Hepatocyte (in vitro differentiated cells): ENCODE data around the gene PFKL. TPM values are rescaled to one million over a fixed set of nuclear protein-coding genes. Genes with fewer than 3 reads are reported as not detected.

Experiments used
- DNase-seq: peaks from one replicate; pipeline ENCODE4 v3.0.0-alpha.2; 2016; ENCODE audit warnings: low spot score
- H2AFZ ChIP-seq: fragments of 200-600 bp; sonication (generic); 2 replicates; pipeline ENCODE4 v1.6.0; 2016; ENCODE audit warnings: antibody characterized with exemption, mild to moderate bottlenecking
- H3K27ac ChIP-seq: fragments of 200-600 bp; sonication (generic); 2 replicates; pipeline ENCODE4 v1.5.1; 2016; ENCODE audit warnings: mild to moderate bottlenecking
- H3K27me3 ChIP-seq: fragments of 200-600 bp; sonication (generic); 2 replicates; pipeline ENCODE4 v1.6.1; 2016
- H3K36me3 ChIP-seq: fragments of 200-600 bp; sonication (generic); replicated peaks from 2 replicates; pipeline ENCODE4 v1.5.1; 2016; ENCODE audit warnings: low read depth; ENCODE audit not compliant: insufficient read depth
- H3K4me1 ChIP-seq: fragments of 200-600 bp; sonication (generic); 2 replicates; pipeline ENCODE4 v1.5.1; 2016; ENCODE audit warnings: mild to moderate bottlenecking, moderate library complexity; ENCODE audit not compliant: insufficient read depth
- H3K4me2 ChIP-seq: fragments of 200-600 bp; sonication (generic); 2 replicates; pipeline ENCODE4 v1.6.0; 2016
- H3K4me3 ChIP-seq: fragments of 200-600 bp; sonication (generic); 2 replicates; pipeline ENCODE4 v1.5.1; 2016; ENCODE audit warnings: mild to moderate bottlenecking
- H3K79me2 ChIP-seq: fragments of 200-600 bp; sonication (generic); 2 replicates; pipeline ENCODE4 v1.6.0; 2017; ENCODE audit warnings: mild to moderate bottlenecking
- H3K9me2 ChIP-seq: fragments of 200-600 bp; sonication (generic); replicated peaks from 2 replicates; pipeline ENCODE4 v1.6.0; 2017; ENCODE audit warnings: mild to moderate bottlenecking; ENCODE audit not compliant: insufficient read depth
- H3K9me3 ChIP-seq: fragments of 200-600 bp; sonication (generic); 2 replicates; pipeline ENCODE4 v1.5.1; 2016; ENCODE audit warnings: low read depth, mild to moderate bottlenecking
- H4K20me1 ChIP-seq: fragments of 200-600 bp; sonication (generic); 2 replicates; pipeline ENCODE4 v1.6.0; 2016; ENCODE audit warnings: mild to moderate bottlenecking; ENCODE audit not compliant: insufficient read depth, poor library complexity, severe bottlenecking
- EZH2 ChIP-seq: fragments of 200-600 bp; sonication (generic); IDR thresholded peaks from 2 replicates; pipeline ENCODE4 v1.6.1; 2016; ENCODE audit warnings: antibody characterized with exemption, mild to moderate bottlenecking, borderline replicate concordance
- EZH2phosphoT487 ChIP-seq: fragments of 200-600 bp; sonication (generic); IDR thresholded peaks from one replicate; pipeline ENCODE4 v1.6.1; 2018; ENCODE audit warnings: antibody characterized with exemption, mild to moderate bottlenecking, low read depth, moderate library complexity; ENCODE audit not compliant: unreplicated experiment, severe bottlenecking
- WGBS: methylation state at CpG from one replicate; pipeline ENCODE4 v1.1.6; 2016; ENCODE audit warnings: low lambda C conversion rate; ENCODE audit errors: missing lambda C conversion rate; 5-methylcytosine and 5-hydroxymethylcytosine counted together
- polyA plus RNA-seq: library from polyadenylated mRNA; unstranded; fragments of >200 nt; fragmentation: Nextera tagmentation; extraction: Ambion mirVana; gene quantifications from 2 replicates; pipeline ENCODE4 v1.2.1, GENCODE V29; 2016
- total RNA-seq: library from RNA; depleted of rRNA; stranded (reverse); fragments of >200 nt; gene quantifications from 2 replicates; pipeline ENCODE4 v1.2.3, GENCODE V29; 2014
- TF ChIP-seq, protein P1 (sequence below): fragments of 200-600 bp; sonication (generic); IDR thresholded peaks from 2 replicates; pipeline ENCODE4 v1.5.1; 2016; ENCODE audit warnings: antibody characterized with exemption, mild to moderate bottlenecking; ENCODE audit not compliant: poor library complexity

PFKL gene
- total and polyA plus RNA-seq, 2 experiments from 2014 or later, result 140 to 205 TPM

DNA sequence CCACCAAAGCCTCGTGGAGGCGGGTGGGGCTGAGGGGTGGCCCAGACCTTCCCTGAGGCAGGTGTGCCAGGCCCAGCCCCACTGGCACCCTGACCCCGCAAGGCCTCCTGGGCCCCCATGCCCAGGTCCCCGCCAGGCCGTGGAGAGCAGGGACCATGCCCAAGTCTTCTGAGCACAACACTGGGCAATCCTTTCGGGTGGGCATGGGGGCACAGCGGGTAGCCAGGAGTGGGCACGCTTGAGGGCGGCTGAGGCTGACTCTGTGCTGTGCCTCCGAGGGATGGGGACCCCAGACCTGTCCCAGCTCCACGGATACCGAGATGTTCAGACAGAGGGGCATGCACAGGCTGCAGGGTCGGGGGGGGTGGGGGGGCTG lies 26.4 kb downstream of the PFKL start:
- no peaks in the 10 kb centered on the region for H3K4me1 ChIP-seq
- H3K9me2 ChIP-seq, result no peaks in the 10 kb centered on the region
- no peak overlapping the region for H3K4me2 ChIP-seq
- no peak for TF ChIP-seq EZH2
- no peak for TF ChIP-seq EZH2phosphoT487
- H3K79me2 ChIP-seq, result no peaks in the 10 kb centered on the region
- WGBS, result 96% methylated on average over 12 of the region's 13 CpGs
- no peaks in the 10 kb centered on the region for H4K20me1 ChIP-seq
- H3K36me3 ChIP-seq, result no peaks in the 10 kb centered on the region
- no peak for DNase-seq
- no peak overlapping the region for H2AFZ ChIP-seq
- no peak overlapping the region for H3K27ac ChIP-seq
- H3K27me3 ChIP-seq, result no peaks in the 10 kb centered on the region
- no peak overlapping the region for H3K4me3 ChIP-seq
- H3K9me3 ChIP-seq, result no peaks in the 10 kb centered on the region

DNA sequence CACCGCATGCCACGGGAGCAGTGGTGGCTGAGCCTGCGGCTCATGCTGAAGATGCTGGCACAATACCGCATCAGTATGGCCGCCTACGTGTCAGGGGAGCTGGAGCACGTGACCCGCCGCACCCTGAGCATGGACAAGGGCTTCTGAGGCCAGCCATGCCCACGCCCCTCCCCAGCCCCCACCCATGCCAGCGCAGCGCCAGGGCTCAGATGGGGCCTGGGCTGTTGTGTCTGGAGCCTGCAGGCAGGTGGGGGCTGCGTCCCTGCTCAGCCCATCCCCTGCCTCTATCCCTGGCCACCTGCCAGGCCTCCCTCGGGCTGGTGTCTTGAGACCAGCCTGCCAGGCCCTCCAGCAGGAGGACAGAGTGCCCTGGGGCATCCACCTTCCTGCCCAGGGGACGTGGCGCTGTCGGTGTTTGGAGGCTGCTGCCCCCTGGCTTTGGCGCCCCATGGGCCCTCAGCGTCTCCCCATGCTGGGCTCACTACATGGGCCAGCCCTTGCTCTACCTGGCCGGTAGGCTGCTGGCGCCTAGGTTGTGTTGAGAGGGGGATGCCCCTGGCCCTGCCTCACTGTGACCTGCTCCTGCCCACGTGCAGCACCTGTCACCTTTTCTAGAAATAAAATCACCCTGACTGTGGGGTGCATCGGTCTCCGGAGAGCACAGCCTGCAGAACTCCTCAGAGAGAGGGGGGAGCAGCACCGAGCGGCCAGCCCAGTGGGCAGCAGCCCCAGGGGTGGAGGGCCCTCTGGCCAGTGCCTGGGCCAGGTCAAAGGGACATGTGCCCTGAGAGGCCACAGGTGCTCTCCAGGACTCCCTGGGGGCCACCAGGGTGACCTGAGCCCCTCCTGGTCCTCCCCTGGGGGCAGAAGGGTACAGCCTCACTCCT lies 27.1 kb downstream of the PFKL start:
- no peak for DNase-seq
- WGBS, result 97% methylated on average over 19 of the region's 26 CpGs
- no peaks in the 10 kb centered on the region for H3K4me1 ChIP-seq

DNA sequence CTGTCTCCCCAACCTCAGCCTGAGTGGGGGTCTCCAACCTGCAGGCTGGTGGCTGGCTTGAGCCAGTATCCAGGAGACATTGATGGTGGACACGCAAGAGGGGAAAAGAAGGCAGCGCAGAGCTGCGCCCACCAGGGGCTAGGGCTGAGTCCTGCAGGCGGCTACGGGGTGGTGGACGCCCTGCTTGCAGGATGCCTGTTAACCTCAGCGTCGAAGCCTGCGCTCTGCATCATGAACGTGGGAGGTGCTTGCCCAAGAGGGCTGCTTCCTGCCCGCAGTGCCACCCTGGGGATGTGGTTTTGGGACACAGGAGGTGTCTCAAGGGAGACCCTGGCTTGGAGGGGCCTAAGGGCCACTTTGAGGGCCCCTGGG lies 27.7 kb downstream of the PFKL start:
- no peaks in the 10 kb centered on the region for H3K9me3 ChIP-seq
- no peak overlapping the region for H2AFZ ChIP-seq
- no peaks in the 10 kb centered on the region for H3K4me1 ChIP-seq
- no peaks in the 10 kb centered on the region for H3K79me2 ChIP-seq
- no peak overlapping the region for H3K4me2 ChIP-seq
- no peak overlapping the region for H3K4me3 ChIP-seq
- no peaks in the 10 kb centered on the region for H3K9me2 ChIP-seq
- 96% methylated on average over 11 of the region's 11 CpGs for WGBS
- H3K27me3 ChIP-seq, result no peaks in the 10 kb centered on the region
- no peak overlapping the region for H3K27ac ChIP-seq
- H3K36me3 ChIP-seq, result no peaks in the 10 kb centered on the region
- no peak for DNase-seq
- H4K20me1 ChIP-seq, result no peaks in the 10 kb centered on the region
- TF ChIP-seq EZH2 (no peak), EZH2phosphoT487 (no peak)
- TF ChIP-seq, protein P1, sequence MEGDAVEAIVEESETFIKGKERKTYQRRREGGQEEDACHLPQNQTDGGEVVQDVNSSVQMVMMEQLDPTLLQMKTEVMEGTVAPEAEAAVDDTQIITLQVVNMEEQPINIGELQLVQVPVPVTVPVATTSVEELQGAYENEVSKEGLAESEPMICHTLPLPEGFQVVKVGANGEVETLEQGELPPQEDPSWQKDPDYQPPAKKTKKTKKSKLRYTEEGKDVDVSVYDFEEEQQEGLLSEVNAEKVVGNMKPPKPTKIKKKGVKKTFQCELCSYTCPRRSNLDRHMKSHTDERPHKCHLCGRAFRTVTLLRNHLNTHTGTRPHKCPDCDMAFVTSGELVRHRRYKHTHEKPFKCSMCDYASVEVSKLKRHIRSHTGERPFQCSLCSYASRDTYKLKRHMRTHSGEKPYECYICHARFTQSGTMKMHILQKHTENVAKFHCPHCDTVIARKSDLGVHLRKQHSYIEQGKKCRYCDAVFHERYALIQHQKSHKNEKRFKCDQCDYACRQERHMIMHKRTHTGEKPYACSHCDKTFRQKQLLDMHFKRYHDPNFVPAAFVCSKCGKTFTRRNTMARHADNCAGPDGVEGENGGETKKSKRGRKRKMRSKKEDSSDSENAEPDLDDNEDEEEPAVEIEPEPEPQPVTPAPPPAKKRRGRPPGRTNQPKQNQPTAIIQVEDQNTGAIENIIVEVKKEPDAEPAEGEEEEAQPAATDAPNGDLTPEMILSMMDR, result no peak

More for the DNA sequence above, 27.1 kb downstream of the PFKL start:
- H3K27ac ChIP-seq, result no peak overlapping the region
- no peaks in the 10 kb centered on the region for H3K27me3 ChIP-seq
- no peaks in the 10 kb centered on the region for H4K20me1 ChIP-seq
- no peak overlapping the region for H2AFZ ChIP-seq
- TF ChIP-seq EZH2phosphoT487, result no peak
- no peak for TF ChIP-seq EZH2
- TF ChIP-seq, protein P1, result no peak
- no peaks in the 10 kb centered on the region for H3K9me3 ChIP-seq
- H3K9me2 ChIP-seq, result no peaks in the 10 kb centered on the region
- no peaks in the 10 kb centered on the region for H3K79me2 ChIP-seq
- no peak overlapping the region for H3K4me3 ChIP-seq
- H3K4me2 ChIP-seq, result no peak overlapping the region
- no peaks in the 10 kb centered on the region for H3K36me3 ChIP-seq

DNA sequence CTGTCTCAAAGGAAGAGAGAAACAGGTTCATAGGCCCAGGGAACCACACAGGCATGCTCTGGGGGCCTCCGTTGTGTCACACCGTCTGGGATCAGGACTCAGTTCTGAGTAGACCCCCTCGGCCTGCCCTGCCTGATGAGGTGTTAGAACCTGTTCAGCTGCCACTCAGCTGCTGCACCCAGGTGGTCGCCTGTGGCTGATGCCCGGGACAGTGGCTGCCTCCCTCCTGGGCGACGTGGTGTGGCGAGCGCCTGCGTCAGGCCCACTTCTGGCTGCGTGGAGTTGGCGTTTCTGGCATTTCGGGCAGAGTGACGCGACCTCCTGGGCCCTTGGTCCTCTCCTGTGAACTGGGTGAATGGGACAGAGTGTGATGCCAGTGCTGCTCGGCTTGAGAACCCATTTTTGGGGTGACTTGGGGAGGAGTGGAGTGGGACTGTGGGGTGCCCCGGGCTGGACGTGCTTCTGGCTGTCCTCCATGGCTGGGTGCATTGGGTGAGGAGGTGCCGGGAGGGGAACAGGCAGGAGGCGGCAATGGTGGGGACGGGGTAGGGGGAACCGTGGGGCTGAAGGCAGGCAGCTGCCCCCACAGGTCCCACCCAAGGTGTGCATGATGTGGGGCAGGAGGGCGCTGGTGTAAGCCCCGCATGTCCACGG lies 28.5 kb downstream of the PFKL start:
- H3K4me2 ChIP-seq, result no peak overlapping the region
- no peaks in the 10 kb centered on the region for H3K9me3 ChIP-seq
- no peaks in the 10 kb centered on the region for H3K36me3 ChIP-seq

More for the DNA sequence above, 28.5 kb downstream of the PFKL start:
- H4K20me1 ChIP-seq, result no peaks in the 10 kb centered on the region
- H3K27me3 ChIP-seq, result no peaks in the 10 kb centered on the region
- no peak for DNase-seq
- TF ChIP-seq EZH2phosphoT487 (no peak), EZH2 (no peak)
- TF ChIP-seq, protein P1, result no peak
- no peak overlapping the region for H3K4me3 ChIP-seq
- H2AFZ ChIP-seq, result no peak overlapping the region
- H3K79me2 ChIP-seq, result no peaks in the 10 kb centered on the region
- 96% methylated on average over 19 of the region's 25 CpGs for WGBS
- no peaks in the 10 kb centered on the region for H3K4me1 ChIP-seq
- no peak overlapping the region for H3K27ac ChIP-seq
- H3K9me2 ChIP-seq, result no peaks in the 10 kb centered on the region
